Measurements from ENCODE around the gene WRNIP1.
A peak's percentile ranks its signal among the peaks of the same experiment; 100 is the strongest.

Gene WRNIP1

DNA sequence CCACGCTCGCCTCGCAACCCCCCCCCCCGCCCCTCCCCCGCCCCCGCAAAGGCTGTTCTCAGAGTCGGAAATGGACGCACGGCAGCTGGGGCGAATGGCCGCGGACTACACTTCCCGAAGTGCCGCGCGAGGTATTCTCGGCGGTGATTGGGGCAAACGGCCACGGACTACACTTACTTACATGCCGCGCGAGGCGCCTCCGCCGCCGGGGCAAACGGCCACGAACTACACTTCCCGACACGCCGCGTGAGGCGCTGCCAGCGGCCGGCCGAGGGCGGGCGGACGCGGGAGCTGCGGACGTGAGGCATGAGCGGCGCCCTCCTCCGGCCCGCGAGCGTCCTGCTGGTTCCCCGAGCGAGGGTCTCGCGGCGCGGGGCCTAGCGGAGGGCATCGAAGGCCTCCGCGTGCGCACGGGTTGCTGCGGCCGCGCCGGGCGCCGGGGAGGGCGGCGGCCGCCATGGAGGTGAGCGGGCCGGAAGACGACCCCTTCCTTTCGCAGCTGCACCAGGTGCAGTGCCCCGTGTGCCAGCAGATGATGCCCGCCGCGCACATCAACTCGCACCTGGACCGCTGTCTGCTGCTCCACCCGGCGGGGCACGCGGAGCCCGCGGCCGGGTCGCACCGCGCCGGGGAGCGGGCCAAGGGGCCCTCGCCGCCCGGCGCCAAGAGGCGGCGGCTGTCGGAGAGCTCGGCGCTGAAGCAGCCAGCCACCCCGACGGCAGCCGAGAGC, at the start of gene WRNIP1:
Gene WRNIP1 (plus strand): TSS at position 228 of the 730 bp plus-strand sequence. CDS start 230 bp downstream, at position 458.
- no peak for FAIRE-seq

DNA sequence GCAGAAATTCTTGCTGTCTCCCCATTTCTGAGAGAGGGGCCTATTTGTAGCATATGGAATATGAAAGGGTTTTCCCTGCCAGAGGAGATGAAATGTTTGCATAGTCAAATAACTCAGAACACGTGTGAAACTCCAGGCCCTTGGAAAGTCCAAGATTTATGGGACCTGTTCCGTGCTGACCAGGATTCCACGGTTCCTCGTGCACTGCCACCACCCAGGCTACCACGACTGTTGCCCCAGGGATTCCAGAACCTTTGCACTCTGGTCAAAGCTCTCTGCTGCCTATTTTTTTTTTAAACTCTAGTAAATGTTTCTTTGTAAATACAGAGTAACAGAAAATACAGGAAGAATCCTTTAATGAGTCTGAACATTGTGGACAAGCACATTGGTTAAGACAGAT, 49.5 kb upstream of the WRNIP1 start:
- no peak for FAIRE-seq

DNA sequence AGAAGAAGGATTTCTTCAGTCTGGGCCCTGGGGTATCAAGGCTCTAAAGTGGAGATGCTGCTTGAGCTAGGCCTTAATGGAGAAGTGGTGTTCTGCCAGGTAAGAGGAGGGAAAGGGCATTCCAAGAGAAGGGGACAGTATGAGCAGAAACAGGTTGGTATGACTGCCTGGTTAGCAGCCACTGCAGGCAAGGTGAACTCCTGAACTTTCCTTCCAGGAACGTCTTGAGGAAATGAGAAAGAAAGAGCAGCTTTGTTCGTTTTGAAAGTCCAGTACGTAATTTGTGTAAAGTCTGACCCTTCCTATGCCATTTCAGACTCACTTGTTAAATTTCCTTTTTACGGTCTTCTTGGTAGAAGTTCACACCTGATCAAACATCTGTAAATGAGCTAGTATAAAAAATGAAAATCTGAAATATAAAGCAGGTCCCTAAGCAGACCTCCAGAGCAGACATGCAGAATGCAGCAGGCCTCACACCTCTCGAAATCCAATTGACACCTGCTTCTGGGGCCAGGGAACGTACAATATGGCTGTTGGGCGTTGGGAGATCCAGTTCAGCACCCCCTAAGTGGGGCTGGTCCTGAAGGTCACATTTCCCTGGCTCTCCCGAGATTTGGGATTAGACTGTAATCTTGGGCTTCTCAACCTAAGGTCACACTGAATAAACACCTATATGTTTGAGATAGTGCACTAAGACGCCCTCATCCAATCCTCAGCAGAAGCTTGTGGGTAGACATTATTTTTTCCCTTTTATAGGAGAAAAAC, 48.1 kb upstream of the WRNIP1 start:
- no peak for FAIRE-seq

DNA sequence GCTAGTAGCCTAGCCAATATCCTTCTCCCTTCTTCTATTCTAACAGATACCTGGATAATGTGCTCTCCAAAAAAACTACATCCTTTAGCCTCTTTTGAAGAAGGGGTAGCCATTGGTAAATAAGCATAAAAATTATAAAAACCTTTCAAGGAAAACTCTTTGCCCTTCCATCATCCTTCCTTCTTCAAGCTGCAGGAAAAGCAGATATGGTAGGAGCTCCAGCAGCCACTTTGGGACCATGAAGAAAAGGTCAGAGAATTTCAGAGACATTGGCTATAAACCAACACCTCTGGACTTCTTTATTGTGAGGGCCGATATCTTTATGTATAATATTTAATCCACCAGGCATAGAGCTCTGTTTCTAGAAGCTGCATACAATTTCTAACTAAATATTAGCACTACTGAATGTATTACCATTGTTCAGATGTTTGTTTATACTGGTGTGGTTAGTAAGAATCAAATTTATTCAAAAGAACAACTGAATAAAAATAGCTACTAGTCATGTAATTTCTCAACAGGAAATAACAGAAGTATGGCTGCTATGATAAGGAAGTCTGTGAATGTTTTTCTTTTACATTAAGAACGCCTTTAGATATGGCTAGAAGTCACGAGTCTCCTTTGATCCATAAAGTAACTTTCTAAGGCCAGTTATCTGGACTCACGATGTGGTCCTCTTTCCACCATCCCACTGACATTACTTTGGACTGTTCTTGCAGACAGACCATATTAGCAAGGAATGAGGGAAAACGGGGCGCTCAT, 46.7 kb upstream of the WRNIP1 start:
- no peak for FAIRE-seq

DNA sequence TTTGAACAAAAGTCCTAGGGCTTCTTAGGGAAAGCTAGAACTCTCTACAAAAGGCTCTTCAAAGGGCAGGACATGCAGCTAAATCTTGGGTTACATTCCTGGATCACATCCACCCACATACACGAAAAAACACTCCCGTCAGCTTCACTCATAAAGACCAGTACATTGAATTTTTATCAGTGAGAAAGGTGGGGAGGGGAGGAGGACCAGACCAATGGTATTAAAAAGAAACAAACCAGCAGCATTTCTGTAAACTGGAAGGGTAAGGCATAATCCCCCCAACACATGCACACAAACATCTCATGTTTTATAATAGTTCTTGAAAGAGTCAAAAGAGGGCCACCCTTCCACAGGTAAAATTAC, 46.1 kb upstream of the WRNIP1 start:
- no peak for FAIRE-seq

DNA sequence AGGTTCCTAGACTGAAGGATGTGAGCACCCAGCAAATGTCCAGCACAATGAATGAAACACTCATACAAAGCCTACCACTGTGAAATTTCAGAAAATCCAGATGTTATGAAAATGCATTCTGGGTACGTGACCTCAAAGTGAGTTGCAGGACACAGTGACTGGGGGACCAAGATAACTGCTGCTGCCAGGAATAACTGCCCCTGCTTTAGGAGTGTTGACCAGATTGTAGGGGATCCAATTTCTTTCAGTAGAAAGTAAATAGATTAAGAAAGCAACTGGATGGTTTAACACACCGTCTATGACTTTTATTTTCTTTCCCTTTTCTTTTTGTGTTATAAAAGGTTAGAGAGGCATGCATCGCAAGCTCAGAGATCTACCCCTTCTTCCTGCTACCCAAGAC, 44.0 kb upstream of the WRNIP1 start:
- FAIRE-seq = no peak

DNA sequence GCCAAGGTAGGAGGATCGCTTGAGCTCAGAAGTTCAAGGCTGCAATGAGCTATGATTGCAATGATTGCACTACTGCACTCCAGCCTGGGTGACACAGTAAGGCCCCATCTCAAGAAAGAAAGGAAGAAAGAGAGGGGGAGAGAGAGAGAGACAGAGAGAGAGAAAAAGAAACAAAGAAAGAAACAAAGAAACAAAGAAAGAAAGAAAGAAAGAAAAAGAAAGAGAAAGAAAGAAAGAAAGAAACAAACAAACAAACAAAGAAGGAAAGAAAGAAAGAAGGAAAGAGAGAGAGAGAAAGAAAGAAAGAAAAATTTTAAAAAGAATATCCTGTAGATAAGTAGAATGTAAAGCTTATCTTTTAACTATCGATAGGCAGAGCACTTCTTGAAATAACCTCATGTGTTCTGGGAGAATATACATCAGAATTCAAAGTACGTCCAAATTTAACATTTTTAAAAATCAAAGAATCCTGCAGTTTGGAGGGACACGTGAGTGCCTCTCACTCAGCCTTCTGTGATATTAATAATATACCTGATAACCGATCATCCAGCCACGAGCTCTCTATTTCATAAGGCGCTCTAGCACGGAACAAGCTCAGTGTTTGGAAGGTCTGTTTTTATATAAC, 39.7 kb upstream of the WRNIP1 start:
- FAIRE-seq = no peak

DNA sequence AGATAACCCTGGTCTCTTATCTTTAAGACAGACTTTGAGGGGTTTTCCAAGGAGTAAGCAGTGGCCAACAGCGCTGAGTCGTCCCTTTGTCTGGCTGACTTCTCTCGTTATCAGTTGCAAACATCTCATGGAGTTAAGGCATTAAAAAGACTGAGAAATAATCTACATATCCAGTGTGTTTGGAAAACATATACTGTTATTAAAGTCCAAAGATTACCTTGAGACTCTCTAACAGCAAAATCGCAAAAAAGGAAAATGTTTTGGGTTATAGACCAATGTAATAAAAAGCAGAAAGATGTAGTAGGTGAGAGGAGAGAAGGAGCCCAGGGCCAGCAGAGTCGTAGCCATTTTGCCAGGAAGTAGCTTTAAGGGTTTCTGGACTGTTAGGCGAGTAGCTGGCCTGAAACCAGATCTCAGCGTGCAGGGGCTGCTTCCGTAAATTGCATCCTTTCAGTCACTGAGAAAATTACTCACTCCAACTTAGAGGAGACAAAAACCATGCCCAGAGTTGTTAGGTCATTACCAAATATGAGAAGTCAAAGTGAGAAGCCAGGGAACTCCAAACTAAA, 39.1 kb upstream of the WRNIP1 start:
- FAIRE-seq = no peak

DNA sequence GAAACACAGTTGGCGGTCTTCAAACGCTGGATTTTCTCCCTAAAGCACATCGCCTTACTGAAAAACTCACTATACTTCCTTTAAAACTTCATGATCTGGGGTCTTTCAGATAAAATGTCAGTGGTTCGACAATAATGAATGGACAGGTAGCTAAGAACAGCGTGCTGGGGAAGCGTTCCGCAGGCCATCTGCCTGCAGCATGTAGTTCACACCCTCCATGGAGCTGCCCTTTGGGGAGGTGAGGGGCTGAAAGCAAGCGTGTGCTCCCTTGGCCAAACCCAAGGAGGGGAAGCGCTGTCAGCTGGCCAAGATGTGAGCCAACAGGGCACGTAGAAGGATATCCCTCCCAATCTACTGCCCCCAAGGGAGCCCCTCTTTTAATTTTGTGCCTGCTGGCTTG, 35.3 kb upstream of the WRNIP1 start:
- no peak for FAIRE-seq

DNA sequence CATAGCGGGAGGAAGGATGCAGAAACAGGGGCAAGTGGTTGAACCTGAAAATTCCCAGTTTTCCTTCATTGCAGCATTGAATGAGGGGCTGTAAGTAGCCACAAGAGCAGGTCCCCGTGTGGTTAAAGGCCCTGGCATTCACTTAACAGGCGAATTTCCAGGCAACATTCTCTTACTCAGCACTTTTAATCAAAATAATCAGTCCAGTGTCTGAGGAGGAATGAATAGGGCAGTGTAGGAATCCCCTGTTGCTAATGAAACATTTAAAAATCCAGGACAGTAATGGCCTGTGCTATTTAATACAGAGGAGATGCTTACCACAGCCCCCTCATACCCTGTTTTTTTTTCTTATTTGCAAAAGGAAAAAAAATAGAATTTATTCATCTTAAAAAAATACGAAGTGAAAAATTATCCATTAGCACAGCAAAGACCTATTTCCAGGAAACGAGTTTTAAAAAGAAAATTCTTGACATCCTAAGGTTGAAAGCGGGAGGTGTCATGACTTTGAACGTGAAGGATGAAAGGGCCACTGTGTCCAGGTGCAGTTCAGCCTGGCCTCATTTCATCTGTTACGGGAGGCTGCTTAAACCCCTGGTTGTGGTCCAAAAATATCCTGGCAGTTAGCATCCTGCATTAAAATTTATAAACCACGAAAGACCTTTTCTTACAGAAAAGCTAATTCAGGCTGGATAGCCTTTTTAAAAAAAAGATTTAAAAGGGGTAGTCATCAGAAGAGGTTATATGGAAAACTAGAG, 34.7 kb upstream of the WRNIP1 start:
- FAIRE-seq = no peak

DNA sequence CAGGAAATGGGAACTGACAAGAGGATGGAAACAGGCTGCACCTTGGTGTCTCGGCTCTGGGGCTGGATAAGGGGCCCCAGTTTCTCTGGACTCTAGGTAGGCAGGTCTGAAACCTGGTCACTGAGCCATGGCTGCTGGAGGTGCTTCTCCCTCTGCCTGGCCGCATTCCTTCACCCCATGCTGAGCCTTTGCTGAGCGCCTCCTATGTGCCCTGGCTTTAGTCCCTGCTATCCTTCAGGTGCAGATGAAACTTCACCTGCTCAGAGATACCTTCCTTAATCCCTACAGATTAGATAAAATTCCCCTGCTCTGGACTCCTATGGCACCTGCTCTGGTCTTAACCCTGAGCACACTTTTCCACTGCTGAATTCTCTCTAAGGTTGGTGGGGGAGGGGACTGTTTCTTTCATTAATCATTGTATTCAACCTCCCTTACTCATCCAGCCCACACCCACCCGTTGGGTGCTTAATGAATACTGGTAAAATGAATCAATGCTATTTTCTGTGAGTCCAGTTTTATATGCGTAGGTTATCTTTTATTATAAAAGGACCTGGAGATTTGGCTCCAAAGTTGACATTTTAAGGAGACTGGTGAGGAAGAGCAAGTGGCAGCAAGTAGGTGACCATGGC, 33.8 kb upstream of the WRNIP1 start:
- no peak for FAIRE-seq

DNA sequence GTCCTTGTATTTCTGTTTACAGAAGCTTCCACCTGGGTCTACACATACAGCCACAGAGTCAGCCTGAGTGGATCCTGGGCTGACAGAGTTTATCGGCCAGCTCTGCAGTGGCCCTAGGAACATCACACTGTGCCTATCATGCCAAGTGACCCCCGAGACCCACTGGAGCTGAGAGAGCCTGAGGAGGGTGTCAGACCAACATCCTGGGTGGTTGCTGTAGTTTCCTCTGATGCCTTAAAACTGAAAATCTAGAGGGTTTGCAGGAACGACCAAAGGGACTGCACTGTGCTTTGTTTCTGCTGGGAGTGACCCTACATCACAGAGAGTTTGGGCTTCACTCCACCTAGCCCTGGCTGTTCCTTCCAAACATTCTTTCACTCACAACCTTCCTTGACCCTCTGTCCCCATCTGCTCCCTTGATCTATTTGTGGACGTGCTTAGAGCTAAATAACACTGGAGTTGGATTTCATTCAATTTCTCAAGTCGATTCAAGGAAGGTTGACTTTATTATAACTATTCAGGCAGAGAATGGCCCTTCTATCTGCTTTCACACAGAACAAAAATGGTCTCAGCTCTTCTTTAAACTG, 32.6 kb upstream of the WRNIP1 start:
- no peak for FAIRE-seq

DNA sequence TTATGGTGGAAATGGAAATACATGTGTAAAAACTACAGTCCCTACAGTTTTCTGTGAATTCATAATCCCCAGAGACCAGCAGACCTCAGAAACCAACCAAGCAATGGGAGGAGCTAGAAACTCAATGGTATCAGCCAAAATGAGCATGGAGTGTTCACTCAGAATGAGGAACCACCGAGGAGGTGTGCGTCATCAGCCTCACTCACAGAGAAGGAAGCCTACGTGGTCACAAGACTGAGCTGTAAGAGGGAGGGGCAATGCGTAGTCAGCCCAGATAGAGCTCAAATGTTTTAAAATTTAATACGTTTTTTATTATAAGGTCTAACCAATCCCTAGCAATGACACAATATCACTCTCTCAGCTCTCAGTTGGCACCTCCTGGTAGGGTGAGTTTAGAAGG, 31.9 kb upstream of the WRNIP1 start:
- FAIRE-seq = no peak

DNA sequence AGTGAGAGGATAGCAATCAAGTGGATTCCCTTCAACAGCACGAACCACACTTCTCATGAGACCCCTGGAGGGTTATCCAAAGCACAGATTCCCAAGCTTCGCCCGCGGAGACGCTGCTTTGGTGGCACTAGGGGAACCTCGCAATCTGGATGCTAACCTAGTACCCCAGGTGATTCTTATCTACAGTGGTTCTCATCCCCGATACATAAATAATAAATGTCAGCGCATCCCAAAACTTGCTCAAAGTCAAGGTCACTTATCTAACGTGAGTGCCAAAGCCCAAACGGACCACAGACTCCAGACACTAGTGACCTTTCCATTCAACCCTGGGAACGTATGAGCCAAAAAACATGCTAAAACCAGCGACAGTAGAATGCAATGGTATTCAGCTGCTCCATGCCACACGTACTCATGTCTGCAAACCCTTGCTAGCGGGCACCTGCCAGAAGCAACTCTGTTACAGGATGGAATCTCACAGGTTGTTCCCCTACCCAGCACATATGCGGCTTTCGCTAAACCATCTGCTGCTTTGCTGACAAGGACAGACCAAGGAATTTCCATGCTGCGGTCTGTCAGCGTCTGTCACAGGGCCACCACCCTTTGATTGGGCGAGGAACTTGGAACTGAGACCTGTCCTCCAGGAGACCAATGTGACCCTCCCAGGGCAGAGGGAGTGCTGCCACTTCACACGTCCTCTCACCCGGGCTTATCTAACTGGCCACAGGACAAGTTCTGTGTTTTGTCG, 31.3 kb upstream of the WRNIP1 start:
- no peak for FAIRE-seq

DNA sequence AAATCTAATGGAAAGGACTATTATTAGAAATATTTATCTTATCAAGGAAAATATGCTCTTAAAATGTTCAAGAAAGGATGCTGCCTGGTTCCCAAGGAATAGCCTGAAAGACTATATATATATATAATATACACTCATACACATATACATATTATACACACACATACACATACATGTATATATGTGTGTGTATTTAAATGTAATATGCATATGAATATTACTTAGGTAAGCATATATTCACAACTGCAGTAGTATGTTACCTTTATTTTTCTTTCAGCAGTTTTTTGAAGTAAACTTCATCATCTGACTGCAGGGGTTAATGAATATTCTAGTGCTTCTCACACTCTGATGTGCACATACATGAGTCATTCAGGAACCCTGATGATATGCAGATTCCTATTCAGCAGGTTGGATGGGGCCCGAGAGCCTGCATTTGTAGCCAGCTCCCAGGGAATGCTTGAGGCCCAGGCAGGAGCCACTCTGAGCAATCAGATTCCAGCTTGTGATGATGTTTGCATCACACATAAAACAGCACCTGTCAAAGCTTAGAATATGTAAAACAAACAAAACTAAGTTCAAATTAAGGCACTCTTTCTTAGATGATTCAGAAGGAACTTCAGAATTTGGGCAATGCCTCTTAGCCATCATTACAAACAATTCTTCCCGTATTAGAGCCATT, 30.6 kb upstream of the WRNIP1 start:
- FAIRE-seq = no peak

DNA sequence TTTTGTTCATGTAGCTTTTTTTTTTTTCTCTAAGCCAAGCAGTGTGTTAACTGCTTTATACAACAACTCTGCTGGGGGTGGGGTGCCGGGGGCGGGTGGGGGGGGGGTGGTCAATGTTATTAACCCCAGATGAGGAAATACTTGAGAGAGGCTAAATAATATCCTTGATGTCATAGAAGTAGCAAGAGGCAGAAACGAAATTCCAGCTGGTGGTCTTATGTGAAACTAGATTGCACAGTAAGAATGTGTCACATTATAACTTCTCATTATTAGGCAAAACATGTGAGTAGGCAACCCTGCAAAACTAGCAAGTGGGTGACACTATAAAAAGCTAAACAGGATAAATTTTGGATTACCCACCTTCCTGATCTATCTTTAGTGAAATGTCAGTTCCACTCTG, 27.3 kb upstream of the WRNIP1 start:
- no peak for FAIRE-seq

DNA sequence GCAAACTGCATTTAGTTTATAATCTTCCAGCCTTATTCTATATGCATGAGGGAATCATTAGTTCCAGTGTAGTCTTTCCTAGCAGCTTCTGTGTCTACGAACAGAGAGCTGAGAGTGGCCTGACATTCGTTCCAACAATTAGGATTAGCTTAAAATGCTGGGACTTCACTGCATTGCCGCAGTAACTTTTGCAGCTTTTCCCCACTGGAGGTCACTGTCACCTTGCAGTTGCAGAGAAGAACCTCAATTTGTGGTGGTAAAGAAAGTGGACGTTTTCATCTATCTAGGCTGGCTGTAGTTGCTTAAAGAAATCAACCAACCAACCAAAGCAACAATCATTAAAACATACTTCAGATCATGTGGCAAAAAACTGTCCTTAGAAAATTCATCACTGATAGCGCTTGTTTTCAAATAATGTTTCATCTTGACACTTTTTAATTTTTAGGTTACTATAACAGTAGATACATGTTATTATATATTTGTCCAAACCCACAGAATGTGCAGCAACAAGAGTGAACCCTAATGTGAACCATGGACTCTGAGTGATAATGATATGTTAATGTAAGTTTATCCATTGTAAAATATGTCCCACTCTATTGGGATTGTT, 26.7 kb upstream of the WRNIP1 start:
- peak; percentile 43 for FAIRE-seq

DNA sequence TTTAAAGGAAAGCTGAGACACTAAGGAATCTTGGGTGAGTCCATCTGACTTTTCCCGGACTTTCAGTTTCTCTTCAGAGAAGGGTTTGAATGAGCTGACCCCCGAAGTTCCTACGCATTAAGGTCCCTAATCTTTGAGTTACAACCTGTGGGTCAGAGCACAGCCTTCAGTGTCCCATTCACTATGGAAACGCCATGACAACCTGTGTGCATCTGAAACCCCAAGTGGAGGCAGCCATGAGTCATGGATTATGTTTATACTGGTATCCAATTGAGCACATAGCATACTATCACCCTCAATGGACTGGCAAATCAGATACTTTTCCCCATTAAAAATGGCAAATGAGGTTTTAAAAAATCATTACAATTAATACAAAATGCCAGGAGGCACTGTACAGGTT, 25.9 kb upstream of the WRNIP1 start:
- no peak for FAIRE-seq

DNA sequence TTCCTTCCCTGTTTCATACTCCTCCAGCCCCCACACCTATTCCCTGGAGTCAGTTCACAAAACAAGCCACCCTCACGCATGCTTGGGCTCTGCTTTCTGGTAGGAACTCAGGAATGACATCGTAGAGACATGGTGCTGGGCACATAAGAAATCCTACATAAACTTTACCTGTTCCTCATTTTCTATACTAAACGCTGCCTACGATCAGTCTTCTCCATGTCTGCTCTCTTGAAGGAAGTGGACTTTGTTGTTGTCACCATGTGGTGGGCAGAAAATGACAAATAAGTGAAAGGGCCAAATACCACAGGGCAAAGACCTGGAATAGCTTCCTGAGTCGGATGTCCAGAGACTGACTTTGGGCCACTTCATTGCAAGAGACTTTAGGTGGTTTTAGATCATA, 24.6 kb upstream of the WRNIP1 start:
- FAIRE-seq = no peak

DNA sequence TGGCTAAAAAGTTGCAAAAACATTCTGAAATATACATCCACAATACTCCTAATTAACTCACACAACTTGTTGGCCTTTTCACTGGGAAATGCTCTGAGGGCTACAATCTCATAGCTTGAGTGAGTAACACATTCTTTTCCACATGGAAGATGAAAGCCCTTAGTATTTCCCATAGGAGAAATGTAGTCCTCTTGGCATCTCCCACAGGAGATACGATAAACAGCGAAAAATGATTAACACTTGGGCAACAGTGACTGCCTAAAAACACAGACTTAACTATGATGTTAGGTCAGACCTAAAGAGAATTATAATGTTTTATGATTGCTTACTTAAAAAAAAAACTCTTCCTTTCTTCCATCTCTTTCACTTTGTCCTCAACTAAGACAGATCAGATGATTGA, 23.4 kb upstream of the WRNIP1 start:
- FAIRE-seq = no peak

Data from islet of Langerhans (tissue), 1 donor.